ENCODE data around the gene EXD3.
"Not testable (repeated sequence)": the region's sequence is repeated elsewhere in the genome, so short reads cannot be mapped to it uniquely, and the experiment has no call there.

Gene EXD3

GRCh38 chr9:137348769-137349470 lies 74.0 kb downstream of the EXD3 start:
- DNase-seq (ENCODE audit: low read depth in 1 of 2, low spot score in 1 of 2) = no peak

DNA sequence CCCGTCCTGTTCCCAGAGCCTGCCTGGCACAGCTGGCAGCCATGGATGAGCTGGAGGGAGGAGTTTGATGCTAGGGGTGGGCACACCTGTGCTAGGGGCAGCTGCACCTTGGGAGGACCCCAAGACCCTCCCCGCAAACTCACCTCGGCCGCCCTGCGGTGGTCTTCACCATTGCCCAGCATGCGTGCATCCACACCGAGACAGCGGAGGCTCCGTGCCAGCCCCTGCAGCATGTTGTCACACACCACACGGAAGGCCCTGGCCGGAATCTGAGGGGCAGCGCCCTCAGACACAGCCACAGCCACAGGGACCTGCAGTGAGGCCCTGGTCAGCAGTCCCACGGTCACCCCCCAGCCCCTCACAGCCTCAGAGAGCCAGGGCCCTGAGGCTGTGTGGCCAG lies 75.0 kb downstream of the EXD3 start:
- DNase-seq (ENCODE audit: low read depth in 1 of 2, low spot score in 1 of 2) = no peak

DNA sequence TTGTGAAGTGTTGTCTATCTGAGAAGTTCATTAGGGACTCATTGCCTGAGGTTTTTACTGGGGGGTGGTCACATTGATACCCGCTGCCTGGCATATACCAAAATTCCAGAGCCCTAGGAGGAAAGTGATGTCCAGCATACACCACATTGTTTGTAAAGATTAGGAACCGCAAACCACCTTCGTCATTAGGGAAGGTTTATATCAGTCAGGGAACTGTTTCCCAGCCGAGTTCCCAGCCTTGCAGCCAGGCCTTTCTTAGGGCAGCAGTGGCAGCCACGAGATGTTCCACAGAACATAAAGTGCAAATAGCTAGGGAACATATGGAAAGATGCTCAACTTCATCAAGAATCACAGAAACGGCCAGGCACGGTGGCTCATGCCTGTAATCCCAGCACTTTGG lies 80.5 kb downstream of the EXD3 start:
- DNase-seq (ENCODE audit: low read depth in 1 of 2, low spot score in 1 of 2) = no peak

GRCh38 chr9:137341227-137341626 lies 81.7 kb downstream of the EXD3 start:
- DNase-seq (ENCODE audit: low read depth in 1 of 2, low spot score in 1 of 2) = no peak

- not testable (repeated sequence) for DNase-seq (ENCODE audit: low read depth in 1 of 2, low spot score in 1 of 2)
Observed at GRCh38 chr9:137339908-137340462, 83.0 kb downstream of the EXD3 start.

- no peak for DNase-seq (ENCODE audit: low read depth in 1 of 2, low spot score in 1 of 2)
Observed at GRCh38 chr9:137339045-137339907, 83.7 kb downstream of the EXD3 start.

DNA sequence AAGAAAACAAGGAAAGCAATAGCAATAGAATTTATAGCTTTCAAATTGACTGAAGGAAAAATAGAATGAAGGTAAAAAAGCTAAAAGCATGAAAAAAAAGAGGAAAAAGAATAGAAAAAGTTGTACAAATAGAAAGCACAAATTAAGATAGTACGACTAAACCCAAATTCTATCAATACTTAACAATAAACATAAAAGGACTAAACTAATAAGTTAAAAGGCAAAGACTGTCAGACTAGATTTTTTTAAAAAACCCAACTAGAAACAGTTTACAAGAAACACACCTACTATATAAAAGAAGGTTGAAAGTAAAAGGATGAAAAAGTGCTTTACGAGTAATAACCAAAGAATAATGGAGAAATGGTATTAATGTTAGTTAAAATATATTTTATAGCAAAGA lies 86.2 kb downstream of the EXD3 start:
- DNase-seq (ENCODE audit: low read depth in 1 of 2, low spot score in 1 of 2) = no peak

- no peak for DNase-seq (ENCODE audit: low read depth in 1 of 2, low spot score in 1 of 2)
Observed at GRCh38 chr9:137333016-137333671, 89.8 kb downstream of the EXD3 start.

- DNase-seq (ENCODE audit: low read depth in 1 of 2, low spot score in 1 of 2) = no peak
Observed at GRCh38 chr9:137331929-137332328, 91.0 kb downstream of the EXD3 start.

DNA sequence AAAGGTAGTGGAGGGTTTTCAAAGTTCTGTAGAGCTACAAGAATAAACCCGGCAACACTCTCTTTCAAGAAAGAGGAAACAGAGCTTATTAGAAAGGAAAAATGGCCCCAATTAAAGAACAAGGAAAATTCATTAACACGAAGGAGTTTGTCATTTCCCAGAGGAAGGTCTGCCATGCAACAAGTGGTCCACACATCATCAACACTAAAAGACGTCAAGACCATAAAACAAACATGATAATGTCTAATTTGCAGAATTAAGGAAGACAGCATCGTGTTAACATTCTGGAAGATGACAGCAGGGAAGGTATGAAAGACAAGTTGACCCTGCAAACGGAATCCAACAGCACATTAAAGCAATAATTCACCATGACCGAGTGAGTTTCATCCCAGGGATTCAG lies 92.3 kb downstream of the EXD3 start:
- DNase-seq (ENCODE audit: low read depth in 1 of 2, low spot score in 1 of 2) = no peak

DNA sequence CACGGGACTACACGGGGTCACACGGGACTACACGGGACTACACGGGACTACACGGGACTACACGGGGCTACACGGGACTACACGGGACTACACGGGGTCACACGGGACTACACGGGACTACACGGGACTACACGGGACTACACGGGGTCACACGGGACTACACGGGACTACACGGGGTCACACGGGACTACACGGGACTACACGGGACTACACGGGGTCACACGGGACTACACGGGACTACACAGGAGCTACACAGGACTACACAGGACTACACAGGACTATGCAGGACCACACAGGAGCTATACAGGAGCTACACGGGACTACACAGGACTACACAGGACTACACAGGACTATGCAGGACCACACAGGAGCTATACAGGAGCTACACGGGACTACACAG lies 93.4 kb downstream of the EXD3 start:
- DNase-seq (ENCODE audit: low read depth in 1 of 2, low spot score in 1 of 2) = not testable (repeated sequence)

GRCh38 chr9:137327641-137328550 lies 95.1 kb downstream of the EXD3 start:
- not testable (repeated sequence) for DNase-seq (ENCODE audit: low read depth in 1 of 2, low spot score in 1 of 2)

GRCh38 chr9:137326445-137327065 lies 96.4 kb downstream of the EXD3 start:
- no peak for DNase-seq (ENCODE audit: low read depth in 1 of 2, low spot score in 1 of 2)

- DNase-seq (ENCODE audit: low read depth in 1 of 2, low spot score in 1 of 2) = no peak
Observed at GRCh38 chr9:137325799-137326198, 97.2 kb downstream of the EXD3 start.

DNA sequence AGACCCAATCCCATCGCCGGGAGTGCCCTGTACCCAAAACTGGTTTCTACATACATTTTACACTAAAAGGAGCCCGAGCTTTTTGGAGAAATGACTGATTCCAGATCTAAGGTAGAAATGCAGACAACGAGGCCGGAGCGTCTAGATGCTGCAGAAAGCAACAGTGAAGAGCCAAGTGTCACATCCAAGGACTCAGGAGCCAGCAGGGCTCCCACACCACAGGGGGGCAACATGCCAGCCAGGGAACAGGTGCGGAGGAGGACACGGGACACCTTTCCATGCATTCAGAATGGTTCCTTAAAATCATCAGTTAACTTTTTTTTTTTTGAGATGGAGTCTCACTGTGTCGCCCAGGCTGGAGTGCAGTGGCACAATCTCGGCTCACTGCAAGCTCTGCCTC lies 97.8 kb downstream of the EXD3 start:
- no peak for DNase-seq (ENCODE audit: low read depth in 1 of 2, low spot score in 1 of 2)

DNA sequence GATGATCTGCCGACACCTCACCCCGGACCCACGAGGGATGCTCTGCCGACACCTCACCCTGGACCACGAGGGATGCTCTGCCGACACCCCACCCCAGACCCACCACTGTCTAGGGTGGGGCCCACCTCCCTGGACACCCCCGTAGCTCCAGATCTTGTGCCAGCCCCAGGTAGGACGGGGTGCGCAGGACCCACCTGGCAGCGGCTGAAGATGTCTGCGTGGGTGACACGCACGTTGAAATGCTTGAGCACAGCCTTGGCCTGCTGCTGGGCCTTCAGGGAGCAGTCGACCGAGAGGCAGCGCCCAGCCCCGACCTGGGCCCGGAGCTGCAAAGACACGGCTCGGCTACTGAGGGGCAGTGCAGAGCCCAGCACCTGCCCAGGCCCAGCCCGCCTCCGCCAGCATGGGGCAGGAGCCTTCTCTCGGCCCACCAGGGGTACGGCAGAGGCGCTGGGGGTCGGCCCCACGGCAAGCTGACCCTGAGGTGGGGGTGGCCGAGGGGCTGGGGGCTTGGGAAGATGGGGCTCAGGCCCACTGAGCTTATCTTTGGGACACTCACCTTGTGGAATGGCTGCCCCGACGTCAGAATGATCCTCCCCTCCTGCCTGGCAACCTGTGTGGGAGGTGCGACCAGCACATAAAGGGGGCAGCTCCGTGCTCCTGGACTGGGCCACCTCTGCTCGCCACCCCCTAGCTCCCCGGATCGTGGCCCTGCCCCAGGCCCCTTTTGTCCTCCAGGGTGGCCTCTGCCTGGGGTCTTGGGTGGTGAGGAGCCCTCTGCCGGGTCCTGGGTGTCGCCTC lies 99.2 kb downstream of the EXD3 start:
- no peak for DNase-seq (ENCODE audit: low read depth in 1 of 2, low spot score in 1 of 2)

GRCh38 chr9:137321726-137322361 lies 101.1 kb downstream of the EXD3 start:
- no peak for DNase-seq (ENCODE audit: low read depth in 1 of 2, low spot score in 1 of 2)

GRCh38 chr9:137320555-137321384 lies 102.2 kb downstream of the EXD3 start:
- no peak for DNase-seq (ENCODE audit: low read depth in 1 of 2, low spot score in 1 of 2)
